Measurements from ENCODE around the gene DOK1. TPM values are rescaled to one million over a fixed set of nuclear protein-coding genes. Genes with fewer than 3 reads are reported as not detected.

Gene DOK1
- total RNA-seq: 10 to 100 TPM; 19.6 to 23.5 TPM

GRCh38 chr2:74553892-74554819, at the start of gene DOK1, which contains the start of gene LOXL3:
Gene DOK1, plus strand, starts transcription at chr2:74554720. Its CDS starts 35 bp downstream, at chr2:74554755.
Gene LOXL3, minus strand, starts transcription at chr2:74553942. Its CDS starts 1,308 bp downstream, at chr2:74552634.
- H3K36me3 Mint-ChIP-seq: peaks cover 4% of the 10 kb centered on the region
- H3K27me3 Mint-ChIP-seq: peaks cover 33% of the 10 kb centered on the region
- no peaks in the 10 kb centered on the region for H3K9me3 Mint-ChIP-seq
- H3K27ac Mint-ChIP-seq: peak within 1 kb of the TSS; percentile 87
- H3K4me3 Mint-ChIP-seq: peak within 1 kb of the TSS; percentile 94
- peak; percentile 82 for DNase-seq
- H3K4me1 Mint-ChIP-seq: peaks cover 9% of the 10 kb centered on the region

- Mint-ChIP-seq H3K27me3 (peaks cover 61% of the 10 kb centered on the region), H3K36me3 (peaks cover 26% of the 10 kb centered on the region), H3K4me1 (peaks cover 35% of the 10 kb centered on the region), H3K4me3 (peak overlapping the region; percentile 3), H3K27ac (no peak overlapping the region), H3K9me3 (no peaks in the 10 kb centered on the region)
- DNase-seq: no peak
These were observed 48.9 kb upstream of the DOK1 start for GRCh38 chr2:74505448-74506246.

GRCh38 chr2:74507145-74507925, 47.2 kb upstream of the DOK1 start, which contains the start of gene PCGF1:
Gene PCGF1, minus strand, starts transcription at chr2:74507695. Its CDS starts 27 bp downstream, at chr2:74507668.
- peak; percentile 97 for DNase-seq
- Mint-ChIP-seq H3K27ac (peak within 1 kb of the TSS; percentile 96), H3K36me3 (peaks cover 26% of the 10 kb centered on the region), H3K9me3 (no peaks in the 10 kb centered on the region), H3K27me3 (peaks cover 59% of the 10 kb centered on the region), H3K4me1 (peaks cover 32% of the 10 kb centered on the region), H3K4me3 (peak within 1 kb of the TSS; percentile 96)

- H3K9me3 Mint-ChIP-seq: no peaks in the 10 kb centered on the region
- H3K27me3 Mint-ChIP-seq: peaks cover 59% of the 10 kb centered on the region
- H3K4me3 Mint-ChIP-seq: peak overlapping the region; percentile 96
- DNase-seq: no peak
- peak overlapping the region; percentile 96 for H3K27ac Mint-ChIP-seq
- peaks cover 28% of the 10 kb centered on the region for H3K4me1 Mint-ChIP-seq
- peaks cover 26% of the 10 kb centered on the region for H3K36me3 Mint-ChIP-seq
These were observed 46.5 kb upstream of the DOK1 start for GRCh38 chr2:74507926-74508520.

- Mint-ChIP-seq H3K9me3 (no peaks in the 10 kb centered on the region), H3K4me1 (peaks cover 27% of the 10 kb centered on the region), H3K27ac (no peak overlapping the region), H3K36me3 (peaks cover 13% of the 10 kb centered on the region), H3K4me3 (no peak overlapping the region), H3K27me3 (peaks cover 50% of the 10 kb centered on the region)
- no peak for DNase-seq
These were observed 44.2 kb upstream of the DOK1 start for GRCh38 chr2:74510272-74510671.

GRCh38 chr2:74511104-74511989, 43.2 kb upstream of the DOK1 start:
- H3K27me3 Mint-ChIP-seq: peaks cover 59% of the 10 kb centered on the region
- DNase-seq: no peak
- H3K4me1 Mint-ChIP-seq: peaks cover 23% of the 10 kb centered on the region
- H3K27ac Mint-ChIP-seq: no peak overlapping the region
- no peak overlapping the region for H3K4me3 Mint-ChIP-seq
- H3K36me3 Mint-ChIP-seq: peaks cover 7% of the 10 kb centered on the region
- peaks cover under 1% of the 10 kb centered on the region for H3K9me3 Mint-ChIP-seq

- Mint-ChIP-seq H3K27ac (no peak overlapping the region), H3K4me1 (peaks cover 16% of the 10 kb centered on the region), H3K4me3 (no peak overlapping the region), H3K9me3 (peaks cover 2% of the 10 kb centered on the region), H3K27me3 (peaks cover 68% of the 10 kb centered on the region), H3K36me3 (peaks cover 10% of the 10 kb centered on the region)
- DNase-seq: no peak
These were observed 41.5 kb upstream of the DOK1 start for GRCh38 chr2:74512744-74513604.

- Mint-ChIP-seq H3K27ac (no peak overlapping the region), H3K27me3 (peaks cover 76% of the 10 kb centered on the region), H3K9me3 (peaks cover 2% of the 10 kb centered on the region), H3K4me3 (no peak overlapping the region), H3K36me3 (peaks cover 10% of the 10 kb centered on the region), H3K4me1 (peaks cover 10% of the 10 kb centered on the region)
- no peak for DNase-seq
These were observed 40.7 kb upstream of the DOK1 start for GRCh38 chr2:74513605-74514367.

- peaks cover 2% of the 10 kb centered on the region for H3K9me3 Mint-ChIP-seq
- DNase-seq: no peak
- peaks cover 9% of the 10 kb centered on the region for H3K4me1 Mint-ChIP-seq
- H3K27ac Mint-ChIP-seq: no peak within 1 kb of the TSS
- peaks cover 10% of the 10 kb centered on the region for H3K36me3 Mint-ChIP-seq
- H3K4me3 Mint-ChIP-seq: peak within 1 kb of the TSS; percentile 45
- peaks cover 81% of the 10 kb centered on the region for H3K27me3 Mint-ChIP-seq
These were observed 39.9 kb upstream of the DOK1 start, which contains the start of gene TLX2 for GRCh38 chr2:74514368-74515270. Gene TLX2, plus strand, starts transcription at chr2:74514450. Its CDS starts 357 bp downstream, at chr2:74514807.

GRCh38 chr2:74515271-74515980, 39.1 kb upstream of the DOK1 start:
- Mint-ChIP-seq H3K27ac (no peak overlapping the region), H3K9me3 (peaks cover 2% of the 10 kb centered on the region), H3K27me3 (peaks cover 84% of the 10 kb centered on the region), H3K4me1 (peaks cover 7% of the 10 kb centered on the region), H3K4me3 (peak overlapping the region; percentile 45), H3K36me3 (peaks cover 14% of the 10 kb centered on the region)
- DNase-seq: no peak
